Activated B cell treated with CpG ODN at 0.5 μM for 24 hours (primary cell): ENCODE data around the gene PDGFD. TPM values are rescaled to one million over a fixed set of nuclear protein-coding genes. Genes with fewer than 3 reads are reported as not detected.

Source experiments
- ATAC-seq: fragments of 200-7000 bp; cut with Tn5 transposase; one replicate; pipeline ENCODE4 v1.10.0; 2021; ENCODE audit warnings: low read depth, mild to moderate bottlenecking, moderate library complexity
- CTCF ChIA-PET: fragments of 350-600 bp; sonication (Branson Sonifier 250); formaldehyde crosslinking; loops from one replicate; lab custom pipeline; 2021; ENCODE audit warnings: antibody characterized with exemption; lab: Charles Lee
- POLR2A ChIA-PET: fragments of 350-600 bp; sonication (Branson Sonifier 250); formaldehyde crosslinking; loops from one replicate; lab custom pipeline; 2021; ENCODE audit warnings: antibody characterized with exemption; lab: Charles Lee
- DNase-seq: peaks from one replicate; pipeline ENCODE4 v3.0.0; 2022
- H3K27ac Mint-ChIP-seq: one replicate; pipeline ENCODE4 v1.8.0; 2020; ENCODE audit warnings: mixed read lengths
- H3K27me3 Mint-ChIP-seq: one replicate; pipeline ENCODE4 v1.8.0; 2021; ENCODE audit warnings: mixed read lengths
- H3K36me3 Mint-ChIP-seq: one replicate; pipeline ENCODE4 v1.8.0; 2021; ENCODE audit warnings: low read depth, mixed read lengths
- H3K4me1 Mint-ChIP-seq: one replicate; pipeline ENCODE4 v1.8.0; 2021; ENCODE audit warnings: mixed read lengths
- H3K4me3 Mint-ChIP-seq: one replicate; pipeline ENCODE4 v1.8.0; 2020; ENCODE audit warnings: mild to moderate bottlenecking, mixed read lengths
- H3K9me3 Mint-ChIP-seq: one replicate; pipeline ENCODE4 v1.8.0; 2020; ENCODE audit warnings: mixed read lengths
- intact Hi-C: fragments of 100-400 bp; cut with micrococcal nuclease; formaldehyde crosslinking; loops from one replicate; pipeline ENCODE4 v1.15.1; 2024
- total RNA-seq: library from RNA; stranded (reverse); gene quantifications from 2 replicates; pipeline ENCODE4 v1.2.3, GENCODE V29; 2022
- TF ChIP-seq, protein P1 (sequence below): fragments of 200-600 bp; IDR thresholded peaks from one replicate; pipeline ENCODE4 v1.8.0; 2022; ENCODE audit warnings: antibody characterized with exemption, mild to moderate bottlenecking

PDGFD gene
- total RNA-seq, 1 donor from 2014 or later: 0.53 TPM

DNA sequence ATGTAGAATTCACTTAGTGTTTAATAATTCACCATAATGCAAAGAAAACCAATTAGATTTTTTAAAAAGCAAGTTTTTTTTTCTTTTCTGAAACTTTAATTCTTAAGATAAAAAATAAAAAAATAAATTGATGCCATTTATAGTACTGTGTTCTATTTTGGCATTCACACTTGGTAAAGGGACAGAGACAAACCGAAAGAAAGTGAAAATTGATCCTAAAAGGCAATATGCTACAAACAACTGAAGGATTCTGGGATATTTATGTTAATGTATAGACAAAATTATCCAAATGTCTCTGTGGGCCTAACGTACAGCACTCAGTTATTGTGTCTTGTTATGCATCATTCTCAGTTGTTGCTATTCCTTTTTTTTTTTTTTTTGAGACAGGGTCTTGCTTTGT, 169.4 kb downstream of the PDGFD start:
- DNase-seq (no peak), ATAC-seq (no peak)
- POLR2A ChIA-PET: no interaction called here
- Mint-ChIP-seq H3K4me1 (no peaks in the 10 kb centered on the region), H3K27me3 (no peaks in the 10 kb centered on the region), H3K27ac (no peak overlapping the region), H3K36me3 (no peaks in the 10 kb centered on the region), H3K9me3 (no peaks in the 10 kb centered on the region), H3K4me3 (no peak overlapping the region)
- TF ChIP-seq, protein P1, sequence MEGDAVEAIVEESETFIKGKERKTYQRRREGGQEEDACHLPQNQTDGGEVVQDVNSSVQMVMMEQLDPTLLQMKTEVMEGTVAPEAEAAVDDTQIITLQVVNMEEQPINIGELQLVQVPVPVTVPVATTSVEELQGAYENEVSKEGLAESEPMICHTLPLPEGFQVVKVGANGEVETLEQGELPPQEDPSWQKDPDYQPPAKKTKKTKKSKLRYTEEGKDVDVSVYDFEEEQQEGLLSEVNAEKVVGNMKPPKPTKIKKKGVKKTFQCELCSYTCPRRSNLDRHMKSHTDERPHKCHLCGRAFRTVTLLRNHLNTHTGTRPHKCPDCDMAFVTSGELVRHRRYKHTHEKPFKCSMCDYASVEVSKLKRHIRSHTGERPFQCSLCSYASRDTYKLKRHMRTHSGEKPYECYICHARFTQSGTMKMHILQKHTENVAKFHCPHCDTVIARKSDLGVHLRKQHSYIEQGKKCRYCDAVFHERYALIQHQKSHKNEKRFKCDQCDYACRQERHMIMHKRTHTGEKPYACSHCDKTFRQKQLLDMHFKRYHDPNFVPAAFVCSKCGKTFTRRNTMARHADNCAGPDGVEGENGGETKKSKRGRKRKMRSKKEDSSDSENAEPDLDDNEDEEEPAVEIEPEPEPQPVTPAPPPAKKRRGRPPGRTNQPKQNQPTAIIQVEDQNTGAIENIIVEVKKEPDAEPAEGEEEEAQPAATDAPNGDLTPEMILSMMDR: no peak
- intact Hi-C loops: no loop called here
- CTCF ChIA-PET: no interaction called here

DNA sequence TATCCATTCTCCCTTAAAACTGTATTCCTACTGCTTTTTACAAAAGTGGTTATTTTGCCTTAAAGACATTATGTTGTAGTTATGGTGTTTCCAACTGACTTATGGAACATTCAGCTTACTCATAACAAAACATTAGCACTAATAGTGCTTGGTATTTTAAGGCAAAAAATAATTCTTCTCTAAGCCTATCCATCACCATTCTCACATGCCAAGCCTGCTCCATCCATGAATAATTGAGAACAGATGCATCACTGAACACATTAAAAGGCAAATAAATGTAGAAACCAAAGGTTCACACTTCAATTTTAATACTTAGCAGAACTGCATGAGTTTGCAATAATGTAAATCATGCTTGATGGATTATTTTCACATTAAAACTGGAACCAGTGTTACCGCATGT, 169.9 kb downstream of the PDGFD start:
- H3K4me1 Mint-ChIP-seq: no peaks in the 10 kb centered on the region
- ATAC-seq (no peak), DNase-seq (no peak)
- H3K27ac Mint-ChIP-seq: no peak overlapping the region
- intact Hi-C loops: no loop called here
- H3K36me3 Mint-ChIP-seq: no peaks in the 10 kb centered on the region
- H3K27me3 Mint-ChIP-seq: no peaks in the 10 kb centered on the region
- ChIA-PET CTCF (no interaction called here), POLR2A (no interaction called here)
- H3K4me3 Mint-ChIP-seq: no peak overlapping the region
- TF ChIP-seq, protein P1: no peak
- H3K9me3 Mint-ChIP-seq: no peaks in the 10 kb centered on the region

DNA sequence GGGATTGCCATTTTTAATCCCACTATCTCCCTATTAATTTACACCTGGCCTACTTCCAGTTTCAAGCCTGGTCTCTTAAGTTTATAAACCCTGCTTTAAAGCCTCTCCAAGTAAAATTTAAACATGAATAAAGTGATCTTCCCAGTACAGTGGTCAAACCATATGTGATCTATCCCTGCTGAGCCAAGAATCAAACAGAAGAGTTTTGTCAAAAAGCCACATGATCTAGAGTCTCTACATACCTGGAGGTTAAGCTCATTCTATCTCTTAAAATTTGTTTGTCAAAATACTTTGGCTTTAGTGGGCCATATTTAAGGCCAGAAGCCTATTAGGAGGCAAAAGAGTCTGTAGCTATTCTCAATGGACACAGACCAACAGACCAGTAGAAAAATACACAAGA, 170.4 kb downstream of the PDGFD start:
- no peak for ATAC-seq
- Mint-ChIP-seq H3K27ac (no peak overlapping the region), H3K4me1 (no peaks in the 10 kb centered on the region), H3K27me3 (no peaks in the 10 kb centered on the region), H3K36me3 (no peaks in the 10 kb centered on the region), H3K4me3 (no peak overlapping the region), H3K9me3 (no peaks in the 10 kb centered on the region)
- intact Hi-C loops: no loop called here
- POLR2A ChIA-PET: no interaction called here
- DNase-seq: no peak
- CTCF ChIA-PET: no interaction called here
- TF ChIP-seq, protein P1: no peak

DNA sequence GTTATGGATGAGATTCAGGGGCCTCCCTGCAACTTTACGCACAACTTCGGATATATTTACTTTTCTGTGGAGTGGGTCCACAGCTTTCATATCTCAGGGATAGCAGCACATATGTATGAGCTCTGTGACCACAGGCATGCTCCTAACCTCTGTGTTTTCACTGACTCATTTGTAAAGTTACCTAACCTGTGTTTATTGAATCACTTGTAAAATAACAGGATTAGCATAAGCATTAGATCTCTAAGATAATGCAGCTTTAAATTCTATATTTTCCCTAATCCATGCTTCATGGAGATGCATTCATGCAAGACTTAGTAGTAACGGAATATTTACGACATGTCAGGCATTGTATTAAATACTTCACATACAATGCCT, 175.4 kb downstream of the PDGFD start:
- Mint-ChIP-seq H3K36me3 (no peaks in the 10 kb centered on the region), H3K9me3 (no peaks in the 10 kb centered on the region), H3K4me3 (no peak overlapping the region), H3K4me1 (no peaks in the 10 kb centered on the region), H3K27ac (no peak overlapping the region), H3K27me3 (no peaks in the 10 kb centered on the region)
- ChIA-PET POLR2A (no interaction called here), CTCF (no interaction called here)
- intact Hi-C loops: no loop called here
- TF ChIP-seq, protein P1: no peak
- DNase-seq: no peak
- ATAC-seq: no peak

DNA sequence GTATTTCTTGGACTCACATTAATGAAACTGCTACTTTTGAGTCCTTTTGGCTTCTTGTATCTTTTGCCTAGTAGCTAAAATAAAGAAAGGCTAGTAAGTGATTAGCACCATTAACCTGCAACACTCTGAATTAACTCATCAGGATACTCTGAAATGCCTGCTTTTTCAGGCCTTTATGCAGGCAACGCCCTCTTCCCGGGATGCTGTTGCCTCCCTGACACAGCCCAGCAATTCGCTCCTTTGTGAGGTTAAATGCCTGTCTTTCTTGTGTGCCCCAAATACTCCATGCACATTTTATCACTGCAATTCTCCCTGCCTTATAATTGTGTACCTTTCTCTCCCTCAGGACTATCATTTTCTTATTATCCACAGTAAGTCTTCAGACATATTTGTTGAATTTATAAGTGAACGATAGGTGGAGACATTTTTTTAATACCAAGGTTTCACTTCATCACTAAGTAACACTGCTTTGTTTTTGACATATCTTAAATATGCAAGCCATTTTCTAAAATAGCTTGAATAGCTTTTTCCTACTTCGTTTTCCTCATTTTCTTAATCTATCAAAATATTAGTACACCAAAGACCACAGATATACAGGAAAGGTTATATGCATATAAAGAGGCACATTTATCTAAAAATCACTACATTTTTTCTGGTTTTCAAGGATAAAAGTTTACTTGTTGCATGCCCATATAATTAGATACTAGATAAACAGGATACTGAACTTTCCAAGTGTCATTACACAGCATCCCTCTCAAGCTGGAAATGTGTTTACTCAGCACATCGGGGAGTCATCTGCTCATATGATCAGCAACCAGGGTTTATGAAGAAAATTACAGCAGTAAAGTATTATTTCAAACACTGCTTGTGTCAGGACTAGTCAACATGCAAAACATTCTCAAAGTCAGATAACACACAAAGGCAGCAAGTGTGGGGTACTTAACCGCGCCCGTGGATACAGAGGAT, 176.0 kb downstream of the PDGFD start:
- H3K9me3 Mint-ChIP-seq: no peaks in the 10 kb centered on the region

More for the DNA sequence above, 176.0 kb downstream of the PDGFD start:
- DNase-seq (no peak), ATAC-seq (no peak)
- no peaks in the 10 kb centered on the region for H3K4me1 Mint-ChIP-seq
- no peaks in the 10 kb centered on the region for H3K36me3 Mint-ChIP-seq
- CTCF ChIA-PET: no interaction called here
- POLR2A ChIA-PET: no interaction called here
- TF ChIP-seq, protein P1: no peak
- H3K4me3 Mint-ChIP-seq: no peak overlapping the region
- H3K27me3 Mint-ChIP-seq: no peaks in the 10 kb centered on the region
- H3K27ac Mint-ChIP-seq: no peak overlapping the region
- intact Hi-C loops: no loop called here
